8988T (cell line): ENCODE data around the gene PIP4K2A.
A peak's percentile ranks its signal among the peaks of the same experiment; 100 is the strongest.

Experiments
- DNase-seq: peaks from one replicate; pipeline ENCODE4 v3.0.0; 2011

The PIP4K2A gene

DNA sequence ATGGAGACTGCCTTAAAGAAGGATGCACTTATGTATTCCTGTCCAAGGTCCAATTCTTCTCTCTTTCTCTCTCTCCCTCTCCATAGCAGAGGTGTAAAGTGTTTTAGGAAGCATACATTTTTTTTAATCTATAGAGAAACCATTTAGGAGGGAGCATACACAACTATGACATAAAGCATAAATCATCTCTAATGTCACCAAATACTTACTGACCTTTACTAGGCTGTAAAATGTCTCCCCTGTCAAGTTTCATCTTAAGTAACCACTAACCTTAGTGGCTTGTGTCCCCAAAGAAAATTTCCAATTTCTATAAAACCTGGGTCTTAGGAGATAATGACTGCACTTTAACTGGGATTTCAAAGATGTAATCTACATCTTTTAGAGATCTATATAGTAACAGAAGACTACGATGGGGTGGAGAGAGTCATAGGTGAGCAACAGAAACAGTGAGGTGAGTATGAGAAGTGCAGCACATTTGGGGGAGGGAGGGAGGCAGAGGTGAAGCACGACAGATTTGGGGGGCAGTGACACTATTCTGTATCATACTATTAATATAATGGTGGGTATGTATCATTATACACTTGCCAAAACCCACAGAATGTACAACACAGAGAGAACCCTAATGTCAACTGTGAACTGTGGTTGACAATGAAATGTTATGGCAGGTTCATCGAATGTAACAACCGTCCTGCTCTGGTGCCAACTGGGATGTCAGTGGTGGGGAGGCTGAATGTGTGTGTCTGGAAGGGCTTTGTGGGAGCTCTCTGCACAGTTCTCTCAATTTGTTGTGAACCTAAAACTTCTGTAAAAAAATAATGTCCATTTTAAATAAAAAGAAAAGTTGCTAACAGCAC, 79.5 kb downstream of the PIP4K2A start:
- no peak for DNase-seq

DNA sequence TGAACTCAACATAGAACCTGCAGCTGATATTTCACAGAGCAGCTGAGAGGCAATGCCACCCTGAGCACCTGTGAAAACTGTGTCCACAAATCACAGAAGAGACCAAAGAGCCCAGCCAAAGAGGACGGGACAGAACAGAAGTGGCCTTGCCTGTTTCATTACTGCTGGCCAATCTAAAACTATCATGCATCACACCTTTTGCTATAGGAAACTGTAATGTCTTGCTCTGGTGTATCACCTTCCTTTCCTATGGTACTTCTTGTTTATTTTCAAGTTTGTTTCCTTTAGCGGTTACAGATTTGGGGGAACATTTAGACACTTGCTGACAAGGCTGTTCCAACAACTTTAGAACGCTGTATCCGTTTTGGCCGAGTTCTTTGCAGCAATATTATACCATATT, 80.3 kb downstream of the PIP4K2A start:
- DNase-seq = no peak

DNA sequence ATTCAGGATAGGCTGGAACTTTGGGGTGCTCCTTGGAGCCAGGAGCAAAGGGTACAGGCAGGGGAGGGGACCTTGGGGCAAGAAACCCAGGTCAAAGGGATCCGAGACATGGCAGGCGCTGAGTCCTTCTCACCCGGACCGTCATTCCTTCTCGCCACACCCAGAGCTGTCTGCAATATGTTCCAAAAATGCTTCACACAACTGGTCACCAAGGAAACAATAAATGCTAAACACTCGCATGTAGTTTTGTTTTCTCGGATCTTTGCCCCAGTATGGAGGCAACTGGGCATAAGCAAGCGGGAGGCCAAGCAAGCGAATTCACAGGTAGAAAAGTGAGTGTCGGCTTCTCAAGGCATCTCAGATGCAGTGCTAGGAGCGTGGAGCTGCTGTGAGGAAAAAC, 80.8 kb downstream of the PIP4K2A start:
- no peak for DNase-seq

DNA sequence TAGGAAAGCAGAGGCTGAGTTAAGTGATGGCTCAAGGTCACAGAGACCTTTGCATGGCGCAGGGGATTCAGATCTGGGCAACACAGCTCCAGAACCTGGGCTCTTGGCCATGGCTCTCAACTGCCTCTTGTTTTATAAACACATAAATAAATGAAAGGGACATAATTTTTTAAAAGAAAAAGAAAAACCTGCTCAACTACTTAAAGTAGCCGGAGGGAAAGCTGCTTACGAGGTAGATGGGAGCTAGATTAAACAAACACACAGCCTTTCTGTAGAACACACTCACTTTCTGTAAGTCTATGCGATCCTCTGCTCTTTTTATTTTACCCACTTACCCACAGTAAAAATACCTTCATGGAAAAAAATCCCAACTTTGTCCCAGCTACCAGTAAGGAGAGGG, 81.3 kb downstream of the PIP4K2A start:
- no peak for DNase-seq

DNA sequence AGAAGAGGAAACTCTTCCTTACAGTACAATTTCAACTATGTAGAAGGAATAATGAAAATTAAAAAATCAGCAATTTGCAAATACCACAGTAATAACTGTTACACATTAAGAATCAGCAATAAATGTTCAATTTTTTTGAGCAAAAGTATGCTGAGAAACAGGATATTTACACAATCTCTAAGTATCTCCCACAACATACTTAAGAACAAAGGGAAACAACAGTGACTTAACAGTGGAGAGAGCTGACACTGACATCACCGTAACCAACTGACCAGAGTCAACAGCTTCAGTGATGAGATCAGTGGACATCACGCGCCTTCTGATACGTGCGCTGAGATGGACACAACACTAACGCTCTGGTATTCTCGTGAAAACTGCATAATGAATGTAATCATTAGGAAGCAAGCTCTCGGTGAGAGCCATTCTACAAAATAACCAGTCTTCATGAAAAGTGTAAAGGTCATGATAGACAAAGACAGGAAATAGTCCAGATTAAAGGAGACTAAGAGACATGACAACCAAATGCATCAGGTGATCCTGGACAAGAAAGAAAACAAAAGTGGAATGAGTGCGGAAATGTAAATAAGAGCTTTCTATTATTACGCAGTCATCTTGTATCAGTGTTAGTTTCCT, 82.6 kb downstream of the PIP4K2A start:
- DNase-seq = no peak

DNA sequence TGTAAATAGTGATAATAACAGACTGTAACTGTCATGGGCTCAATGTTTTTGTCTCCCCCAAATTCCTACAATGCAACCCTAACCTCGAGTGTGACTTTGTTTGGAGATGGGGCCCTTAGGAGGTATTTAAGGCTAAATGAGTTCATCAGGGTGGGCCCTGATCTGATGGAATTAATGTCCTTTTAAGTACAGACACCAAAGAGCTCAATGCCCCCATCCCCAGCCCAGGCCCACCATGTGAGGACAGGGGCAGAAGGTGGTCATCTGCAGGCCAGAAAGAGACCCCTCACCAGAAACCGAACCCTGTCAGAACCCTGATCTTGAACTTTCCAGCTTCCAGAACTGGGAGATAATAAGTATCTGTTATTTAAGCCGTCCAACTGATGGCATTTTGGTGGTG, 83.2 kb downstream of the PIP4K2A start:
- no peak for DNase-seq

DNA sequence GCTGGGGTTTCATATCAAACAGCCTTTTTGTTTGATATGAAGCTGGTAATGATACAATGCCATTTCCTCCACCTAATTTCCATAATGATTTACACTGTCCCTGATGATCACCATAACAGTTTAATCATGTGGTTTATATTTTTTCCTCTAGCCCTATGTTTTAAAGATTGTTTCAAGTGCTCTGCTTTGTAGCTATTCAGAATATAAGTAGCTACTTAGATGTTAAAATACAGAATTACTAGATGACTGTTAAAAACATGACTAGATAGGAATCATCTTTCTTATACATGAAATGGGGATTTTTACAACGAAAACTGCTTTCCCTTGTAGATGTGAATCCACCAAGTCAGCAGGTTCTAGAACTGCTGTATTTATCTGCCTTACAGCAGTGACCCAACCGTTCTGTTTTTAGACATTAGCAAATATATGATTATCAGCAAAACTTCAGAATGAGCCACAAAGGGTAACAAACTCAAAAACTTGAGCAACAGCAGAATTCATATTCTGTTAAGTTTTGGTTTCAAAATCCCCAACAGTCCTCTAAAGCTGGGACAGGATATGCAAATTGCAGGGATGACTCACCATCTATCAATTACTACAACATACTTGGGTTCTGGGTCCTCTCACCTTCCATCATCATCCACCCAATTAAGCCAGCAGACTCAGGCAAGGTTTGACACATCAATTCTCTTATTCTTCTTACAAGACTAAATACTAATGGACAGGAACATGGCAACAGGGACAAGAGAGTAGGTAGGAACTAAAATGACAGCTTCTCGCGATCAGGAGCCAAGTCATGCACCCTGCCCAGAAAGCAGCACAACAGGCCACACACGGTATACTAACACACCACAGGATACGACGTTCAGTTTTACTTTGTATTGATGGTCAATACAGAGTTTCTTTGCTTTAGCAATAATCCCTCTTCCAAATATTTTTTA, 83.9 kb downstream of the PIP4K2A start:
- no peak for DNase-seq

DNA sequence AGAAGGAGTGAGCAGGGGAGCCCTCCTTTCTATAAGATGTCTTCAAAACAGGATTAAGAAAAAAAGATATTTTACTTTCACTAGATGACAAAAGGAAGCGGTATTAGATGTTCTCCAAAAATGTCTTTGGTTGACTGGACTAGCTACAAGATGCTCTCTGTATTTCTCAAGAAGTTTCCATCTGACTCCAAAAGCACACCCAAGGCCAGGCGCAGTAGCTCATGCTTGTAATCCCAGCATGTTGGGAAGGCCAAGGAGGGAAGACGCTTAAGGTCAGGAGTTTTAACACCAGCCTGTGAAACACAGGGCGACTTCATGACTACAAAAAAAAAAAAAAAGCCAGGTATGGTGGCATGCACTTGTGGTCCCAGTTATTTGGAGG, 84.5 kb downstream of the PIP4K2A start:
- DNase-seq = no peak

DNA sequence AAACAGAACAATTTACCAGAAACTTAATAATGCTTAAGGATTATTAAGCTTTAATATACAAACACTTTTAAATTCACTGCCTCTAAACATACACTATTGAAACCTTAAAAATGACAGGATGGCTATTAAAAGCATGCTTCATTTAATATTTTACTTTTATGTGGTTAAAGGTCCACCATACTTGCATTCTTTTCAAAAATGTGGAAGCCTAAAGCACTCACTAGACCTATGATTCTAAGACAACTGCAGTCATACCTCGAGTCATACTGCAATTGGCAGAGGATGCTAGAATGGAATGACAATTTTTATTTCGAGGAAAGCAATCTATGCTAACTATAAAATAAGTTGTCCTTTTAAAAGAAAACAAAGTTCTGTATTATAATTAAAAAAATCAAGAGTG, 85.3 kb downstream of the PIP4K2A start:
- no peak for DNase-seq

DNA sequence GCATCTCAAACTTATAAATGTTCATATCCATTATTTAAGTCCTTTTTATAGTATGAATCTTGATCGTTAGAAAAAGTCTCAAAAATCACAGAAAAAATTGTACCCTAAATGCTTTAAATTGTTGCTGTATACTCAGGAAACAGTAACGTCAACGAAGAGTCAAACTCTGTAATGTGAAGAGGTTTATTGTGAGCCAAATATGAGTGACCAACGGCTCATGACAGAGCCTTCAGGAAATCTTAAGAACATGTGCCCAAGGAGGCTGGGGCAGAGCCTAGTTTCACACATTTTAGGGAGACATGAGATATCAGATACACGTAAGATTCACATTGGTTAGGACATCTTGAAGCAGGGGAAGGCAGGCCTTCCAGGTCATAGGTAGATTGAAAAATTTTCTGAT, 86.1 kb downstream of the PIP4K2A start:
- no peak for DNase-seq

DNA sequence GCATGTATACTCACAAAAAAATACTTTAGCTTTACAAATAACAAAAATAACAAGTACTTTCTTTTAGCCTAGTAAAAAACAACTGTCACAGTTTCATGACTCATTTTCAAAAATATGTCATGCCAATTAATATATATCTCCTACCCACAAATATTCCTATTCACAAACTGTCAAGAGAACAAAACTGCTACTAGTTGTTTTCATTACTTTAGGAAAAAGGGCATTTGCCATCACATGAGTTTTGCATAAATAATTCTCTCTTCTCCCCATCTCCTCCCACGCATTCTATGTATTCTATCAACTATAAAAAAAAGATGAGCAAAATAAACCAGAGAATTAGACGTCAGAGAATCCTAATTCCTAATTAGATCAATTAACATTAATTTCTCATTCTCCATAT, 87.6 kb downstream of the PIP4K2A start:
- DNase-seq = no peak

DNA sequence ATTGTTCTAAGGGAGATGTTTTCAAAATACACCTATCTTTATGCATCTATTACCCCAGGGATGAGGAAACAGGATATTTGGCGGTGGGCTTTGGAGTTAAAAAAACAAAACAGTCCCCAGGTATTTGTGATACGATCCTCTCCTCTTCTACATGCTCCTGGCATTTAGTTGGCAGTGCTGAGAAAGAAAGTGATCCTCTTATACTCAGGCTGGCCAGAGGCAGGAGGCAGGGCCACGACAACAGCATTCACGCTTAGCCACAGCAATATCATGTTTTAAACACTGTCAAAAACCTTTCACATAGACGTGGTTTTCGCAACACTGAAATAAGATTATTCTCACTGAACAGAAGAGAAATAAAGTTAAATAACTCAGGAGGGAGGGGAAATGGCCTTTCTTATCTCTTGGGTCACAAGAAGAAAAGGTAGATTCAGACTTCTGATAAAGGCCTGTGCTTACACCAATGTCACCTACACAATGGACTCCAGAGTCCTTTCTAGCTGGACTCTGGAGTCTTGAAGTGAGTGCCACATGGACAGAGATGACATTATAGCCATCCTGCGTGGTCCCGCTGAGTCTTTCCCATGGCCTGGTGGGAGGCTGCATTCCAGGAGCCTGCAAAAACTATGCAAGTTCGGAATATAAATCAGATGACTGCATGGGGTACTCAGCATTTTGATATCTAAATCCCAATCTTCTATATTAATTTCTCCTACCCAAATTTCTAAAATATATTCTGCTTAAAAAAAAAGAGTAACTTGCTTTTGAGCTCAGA, 88.7 kb downstream of the PIP4K2A start:
- no peak for DNase-seq

DNA sequence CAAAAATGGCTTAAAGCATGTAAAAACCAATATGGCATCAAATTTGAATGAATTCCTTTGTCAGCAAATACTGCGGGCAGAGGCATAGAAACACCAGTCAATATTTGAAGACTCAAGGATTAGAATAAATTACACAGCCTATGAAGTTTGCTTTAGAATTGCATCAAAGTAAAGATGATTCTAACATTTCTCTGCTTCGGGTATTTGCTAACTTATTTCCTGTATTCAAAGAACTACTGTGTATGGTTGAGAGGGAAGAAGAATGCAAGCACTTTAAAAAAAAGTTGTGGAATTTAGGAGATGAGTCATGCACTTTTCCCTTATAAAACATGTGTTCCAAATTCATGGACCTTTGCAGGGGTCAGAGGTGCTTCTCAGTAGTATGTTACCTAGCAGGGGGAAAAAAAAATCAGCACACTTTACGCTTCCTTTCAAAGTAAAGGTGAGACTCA, 90.1 kb downstream of the PIP4K2A start:
- DNase-seq = no peak

DNA sequence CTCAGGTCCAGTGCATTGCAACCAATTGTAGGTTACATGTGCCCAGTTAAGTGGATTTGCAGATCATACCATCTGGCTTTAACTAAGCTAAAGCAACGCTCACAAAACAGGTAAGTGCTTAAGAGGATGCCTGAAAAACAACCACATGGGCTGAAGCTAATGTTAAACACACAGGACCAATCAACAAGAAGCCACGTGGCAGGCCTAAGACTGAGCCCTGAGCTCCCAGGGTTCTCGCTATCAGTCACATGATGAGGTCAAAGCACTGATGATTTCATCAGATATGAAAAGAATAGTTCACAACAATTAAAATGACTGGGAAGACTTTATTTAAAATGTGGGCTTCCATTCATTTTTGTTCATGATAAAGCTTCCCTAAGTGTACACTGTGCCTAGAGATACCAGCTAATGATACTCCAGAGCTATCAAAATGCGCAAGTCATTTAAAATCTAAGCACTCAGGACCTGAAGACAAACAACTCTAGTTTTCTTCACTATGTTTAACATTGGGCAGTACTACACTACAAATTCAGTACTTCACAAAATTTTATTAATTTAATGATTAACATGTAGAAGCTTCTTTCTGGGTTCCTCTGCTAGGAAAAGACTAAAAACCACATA, 90.6 kb downstream of the PIP4K2A start:
- no peak for DNase-seq

DNA sequence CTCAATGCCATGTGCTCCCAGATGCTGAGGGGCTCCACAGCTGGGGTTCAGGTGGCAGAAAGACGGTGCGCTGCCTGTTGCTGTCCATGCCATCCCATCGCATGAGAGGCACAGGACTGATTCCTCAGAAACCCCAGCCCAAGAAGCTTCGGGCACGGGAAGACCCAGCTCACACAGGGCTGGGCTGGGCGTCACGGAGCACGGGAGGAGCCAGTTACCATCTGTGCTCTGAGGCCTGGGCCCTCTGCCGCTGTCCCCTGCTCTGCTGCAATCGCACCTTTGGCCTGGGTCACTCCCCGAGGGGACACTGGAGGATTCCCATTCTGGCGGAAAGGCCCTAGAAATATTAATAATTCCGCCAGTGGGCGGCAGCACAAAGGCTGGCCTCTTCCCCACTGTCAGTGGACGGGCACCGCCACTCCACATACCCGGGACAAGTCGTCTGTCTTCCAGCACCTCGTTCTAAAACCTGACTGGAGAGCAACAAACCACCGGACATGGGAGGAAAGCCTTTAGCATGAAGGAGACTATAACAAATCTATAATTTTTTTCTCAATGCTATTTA, 92.1 kb downstream of the PIP4K2A start:
- no peak for DNase-seq

DNA sequence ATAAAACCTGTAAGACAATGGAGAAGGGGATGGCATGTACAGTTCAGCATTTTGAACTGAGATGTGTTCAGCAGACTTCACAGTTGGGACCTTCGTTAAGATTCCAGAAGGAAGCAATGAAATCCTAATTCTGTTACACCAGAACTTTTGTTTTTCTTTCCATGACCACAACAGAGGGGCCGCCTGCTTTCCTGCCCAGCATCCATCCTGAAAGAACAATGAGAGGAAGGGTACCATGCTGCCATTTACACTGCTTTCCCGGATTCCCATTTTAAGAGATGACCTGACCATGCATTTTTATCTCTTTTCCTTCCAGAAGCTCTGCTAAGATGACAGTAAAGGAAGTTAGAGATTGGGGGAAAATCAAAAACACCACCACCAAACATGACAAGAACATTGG, 92.7 kb downstream of the PIP4K2A start:
- no peak for DNase-seq

DNA sequence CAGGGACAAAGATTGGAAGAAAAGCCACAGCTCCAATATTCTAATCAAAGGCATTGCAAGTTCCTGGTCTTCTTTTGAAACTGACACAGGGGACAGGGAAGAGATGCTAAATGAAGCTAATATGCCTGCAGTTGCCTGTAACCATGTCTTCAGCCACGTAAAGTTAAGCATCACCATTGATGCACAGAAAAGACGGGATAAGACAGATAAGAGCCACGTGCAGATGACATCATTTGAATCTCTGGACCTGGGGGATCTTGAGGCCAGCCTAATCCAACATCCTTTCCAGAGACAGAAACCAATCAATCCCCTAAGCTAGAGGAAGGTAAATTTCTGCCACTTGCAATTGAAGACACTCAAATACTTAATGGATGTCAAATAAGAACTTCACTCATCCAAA, 93.4 kb downstream of the PIP4K2A start:
- DNase-seq = no peak

DNA sequence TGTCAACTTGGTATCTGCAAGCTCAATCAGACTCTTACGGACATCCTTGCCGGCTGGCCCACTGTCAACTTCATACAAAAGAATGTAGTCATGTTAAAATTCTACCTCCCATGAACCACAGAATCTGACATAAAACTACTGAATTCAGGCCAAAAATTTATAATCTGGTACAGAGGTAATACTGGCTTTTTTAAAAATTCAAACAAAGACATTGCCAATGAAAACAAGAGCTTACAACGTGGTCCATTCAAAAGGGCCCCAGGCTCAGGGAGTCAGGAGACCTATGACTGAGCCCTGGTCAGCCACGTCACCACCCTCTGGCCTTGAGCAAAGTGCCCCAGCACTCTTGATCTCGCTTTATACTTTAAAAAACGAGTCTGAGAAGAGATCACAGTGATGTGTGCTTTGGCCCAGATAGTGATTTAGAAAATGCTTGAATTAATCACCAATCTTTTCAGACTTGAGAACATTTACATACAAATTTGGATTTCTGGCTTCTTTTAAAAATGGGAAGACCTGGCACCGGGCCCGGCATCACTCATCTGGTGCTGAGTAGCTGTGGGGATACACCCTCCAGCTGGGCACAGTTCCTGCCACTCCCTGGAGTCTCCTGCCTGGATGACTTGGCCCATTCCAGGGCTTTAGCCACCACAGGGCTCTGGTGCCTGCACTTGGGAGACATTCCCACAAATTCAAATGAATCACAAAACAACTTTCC, 94.1 kb downstream of the PIP4K2A start:
- peak; percentile 58 for DNase-seq

DNA sequence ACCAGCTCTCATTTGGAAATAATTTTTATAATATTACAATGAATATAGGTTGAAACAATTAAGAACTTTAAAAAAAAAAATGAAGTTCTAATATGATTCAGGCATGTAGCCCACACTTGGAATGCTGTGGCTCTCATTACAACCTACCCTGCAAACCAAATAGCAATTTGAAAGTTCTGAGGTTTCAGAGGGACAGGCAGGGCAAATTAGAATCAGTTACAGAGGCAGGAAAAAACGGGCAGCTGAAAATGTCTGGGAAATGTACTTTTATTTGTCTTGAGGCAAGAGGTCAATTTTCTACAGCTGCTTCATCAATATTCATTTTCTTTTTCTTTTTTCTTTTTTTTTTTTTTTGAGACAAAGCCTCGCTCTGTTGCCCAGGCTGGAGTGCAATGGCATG, 95.3 kb downstream of the PIP4K2A start:
- DNase-seq = no peak

DNA sequence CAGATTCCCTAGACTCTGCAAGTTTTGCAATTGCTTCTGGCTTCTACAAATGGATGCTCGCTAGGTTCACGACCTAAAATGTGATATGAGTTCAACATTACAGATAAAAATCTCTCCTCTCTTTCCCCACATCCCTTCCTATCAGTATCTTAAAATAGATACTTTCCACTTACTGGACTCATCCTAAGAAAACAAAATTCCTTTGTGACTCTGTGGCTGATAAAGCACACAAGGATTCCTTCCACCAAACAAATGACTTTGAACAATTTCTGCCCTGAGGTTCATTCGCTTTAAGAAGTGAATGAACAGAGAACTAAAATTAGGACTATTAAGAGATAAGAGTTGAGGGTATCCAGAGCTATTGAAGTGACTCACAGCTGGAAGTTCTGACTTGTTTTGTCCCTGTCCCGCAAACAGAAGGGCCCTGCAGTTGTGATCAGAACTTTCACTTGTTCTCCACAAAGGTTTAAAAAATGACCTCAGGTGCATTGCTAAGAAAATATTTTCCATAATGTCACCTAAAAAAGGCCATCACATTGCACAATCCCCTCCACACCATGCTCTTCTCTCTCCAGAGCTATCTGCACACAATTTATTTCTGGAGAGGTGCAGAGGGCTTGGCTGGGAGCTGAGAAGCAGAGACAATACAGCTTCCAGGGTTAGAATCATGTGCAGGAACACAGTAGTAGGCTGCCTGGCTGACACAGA, 96.1 kb downstream of the PIP4K2A start:
- no peak for DNase-seq

DNA sequence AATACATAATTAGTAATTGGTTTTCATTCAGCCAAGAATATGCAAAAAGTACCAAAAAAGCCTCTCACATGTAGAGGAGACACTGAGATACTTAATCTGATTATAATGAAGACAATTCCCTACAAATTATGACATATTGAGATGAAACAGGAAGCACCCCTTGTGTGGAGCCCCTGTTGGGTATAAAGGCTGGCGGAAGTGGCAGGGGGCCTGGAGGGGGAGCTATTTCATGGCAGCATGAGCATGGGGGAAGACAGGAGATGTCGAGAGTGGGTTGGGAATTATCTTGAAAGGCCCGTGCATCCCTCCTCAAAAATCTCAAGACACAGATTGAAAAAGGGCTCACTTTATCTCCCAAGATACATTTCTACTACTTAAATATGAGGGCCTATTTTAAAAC, 96.9 kb downstream of the PIP4K2A start:
- DNase-seq = no peak
